H9 (cell line): ENCODE measurements around the gene CCSER2. TPM values are rescaled to one million over a fixed set of nuclear protein-coding genes. Genes with fewer than 3 reads are reported as not detected.

Source experiments
- DNase-seq: peaks from one replicate; pipeline ENCODE4 v3.0.0-alpha.2; 2017
- H2AFZ ChIP-seq: one replicate; pipeline ENCODE4 v1.6.1; 2013; ENCODE audit warnings: mild to moderate bottlenecking, low read length, control low read depth, moderate library complexity
- H2AK5ac ChIP-seq: 2 replicates; pipeline ENCODE4 v1.6.1; 2013; ENCODE audit warnings: low read length, control low read depth, mixed read lengths; ENCODE audit not compliant: insufficient read length
- H2BK120ac ChIP-seq: one replicate; pipeline ENCODE4 v1.6.1; 2013; ENCODE audit warnings: low read depth, mild to moderate bottlenecking, low read length, control low read depth, inconsistent platforms; ENCODE audit not compliant: poor library complexity, severe bottlenecking
- H2BK12ac ChIP-seq: 2 replicates; pipeline ENCODE4 v1.6.1; 2013; ENCODE audit warnings: low read length, control low read depth, mixed read lengths, low read depth; ENCODE audit not compliant: insufficient read length
- H2BK15ac ChIP-seq: 2 replicates; pipeline ENCODE4 v1.6.1; 2013; ENCODE audit warnings: low read depth, low read length, control low read depth
- H2BK20ac ChIP-seq: one replicate; pipeline ENCODE4 v1.6.1; 2013; ENCODE audit warnings: low read depth, mild to moderate bottlenecking, low read length, control low read depth, inconsistent platforms; ENCODE audit not compliant: poor library complexity, severe bottlenecking
- H2BK5ac ChIP-seq: 2 replicates; pipeline ENCODE4 v1.6.1; 2013; ENCODE audit warnings: low read length, control low read depth, mixed read lengths; ENCODE audit not compliant: insufficient read length
- H3K14ac ChIP-seq: 2 replicates; pipeline ENCODE4 v1.6.1; 2013; ENCODE audit warnings: low read length, control low read depth; ENCODE audit not compliant: insufficient read depth
- H3K18ac ChIP-seq: 2 replicates; pipeline ENCODE4 v1.6.1; 2013; ENCODE audit warnings: low read depth, mild to moderate bottlenecking, mixed read lengths, low read length, control low read depth; ENCODE audit not compliant: insufficient read length
- H3K23ac ChIP-seq: 2 replicates; pipeline ENCODE4 v1.6.1; 2013; ENCODE audit warnings: low read length, control low read depth, mixed read lengths, low read depth; ENCODE audit not compliant: insufficient read length
- H3K23me2 ChIP-seq: 2 replicates; pipeline ENCODE4 v1.6.1; 2013; ENCODE audit warnings: low read depth, mild to moderate bottlenecking, mixed read lengths, low read length, control low read depth; ENCODE audit not compliant: insufficient read length, poor library complexity, severe bottlenecking
- H3K27ac ChIP-seq: 2 replicates; pipeline ENCODE4 v1.5.1; 2013; ENCODE audit warnings: low read length, control low read depth, mixed read lengths, low read depth; ENCODE audit not compliant: insufficient read length
- H3K27me3 ChIP-seq: 2 replicates; pipeline ENCODE4 v1.6.1; 2013; ENCODE audit warnings: low read length, control low read depth, inconsistent platforms; ENCODE audit not compliant: insufficient read depth
- H3K4ac ChIP-seq: 2 replicates; pipeline ENCODE4 v1.6.1; 2013; ENCODE audit warnings: low read depth, mild to moderate bottlenecking, control low read depth, inconsistent platforms, low read length, moderate library complexity
- H3K4me1 ChIP-seq: 2 replicates; pipeline ENCODE4 v1.6.1; 2013; ENCODE audit warnings: low read length, control low read depth, inconsistent platforms; ENCODE audit not compliant: insufficient read depth
- H3K4me2 ChIP-seq: 2 replicates; pipeline ENCODE4 v1.6.1; 2013; ENCODE audit warnings: low read length, control low read depth, mixed read lengths; ENCODE audit not compliant: insufficient read length, insufficient read depth
- H3K56ac ChIP-seq: 2 replicates; pipeline ENCODE4 v1.6.1; 2013; ENCODE audit warnings: low read depth, mild to moderate bottlenecking, mixed read lengths, low read length, control low read depth; ENCODE audit not compliant: insufficient read length
- H3K79me1 ChIP-seq: 2 replicates; pipeline ENCODE4 v1.6.1; 2013; ENCODE audit warnings: low read depth, mild to moderate bottlenecking, moderate library complexity, low read length, control low read depth, inconsistent platforms; ENCODE audit not compliant: insufficient read depth, poor library complexity, severe bottlenecking
- H3K79me2 ChIP-seq: 2 replicates; pipeline ENCODE4 v1.6.1; 2013; ENCODE audit warnings: low read length, control low read depth, inconsistent platforms; ENCODE audit not compliant: insufficient read depth
- H3K9ac ChIP-seq: 2 replicates; pipeline ENCODE4 v1.6.1; 2013; ENCODE audit warnings: low read length, control low read depth, mixed read lengths; ENCODE audit not compliant: insufficient read length; ENCODE audit errors: extremely low read depth
- H3K9me3 ChIP-seq: one replicate; pipeline ENCODE4 v1.6.1; 2013; ENCODE audit warnings: low read depth, low read length, inconsistent platforms; ENCODE audit not compliant: control insufficient read depth
- H3T11ph ChIP-seq: one replicate; pipeline ENCODE4 v1.6.1; 2013; ENCODE audit warnings: mild to moderate bottlenecking, low read length, control low read depth, inconsistent platforms
- H4K20me1 ChIP-seq: one replicate; pipeline ENCODE4 v1.6.1; 2013; ENCODE audit not compliant: control insufficient read depth, insufficient read length, insufficient read depth
- H4K5ac ChIP-seq: 2 replicates; pipeline ENCODE4 v1.6.1; 2013; ENCODE audit warnings: low read depth, mild to moderate bottlenecking, mixed read lengths, low read length, control low read depth; ENCODE audit not compliant: insufficient read length
- H4K8ac ChIP-seq: replicated peaks from 2 replicates; pipeline ENCODE4 v1.6.1; 2013; ENCODE audit warnings: low read length, control low read depth, mixed read lengths, low read depth; ENCODE audit not compliant: insufficient read length
- H4K91ac ChIP-seq: 2 replicates; pipeline ENCODE4 v1.6.1; 2013; ENCODE audit warnings: low read depth, mild to moderate bottlenecking, moderate library complexity, mixed read lengths, low read length, control low read depth; ENCODE audit not compliant: insufficient read length
- H3K27ac Mint-ChIP-seq, 3 experiments: 2 replicates in 2 of 3; 3 replicates in 1 of 3; pipeline ENCODE4 v1.8.0; 2020 to 2021; ENCODE audit warnings: mixed read lengths in 3 of 3, mild to moderate bottlenecking in 1 of 3, moderate library complexity in 1 of 3
- H3K27me3 Mint-ChIP-seq: 2 replicates; pipeline ENCODE4 v1.8.0; 2021; ENCODE audit warnings: low read depth, mild to moderate bottlenecking, moderate library complexity, mixed read lengths
- H3K36me3 Mint-ChIP-seq, 3 experiments: 2 replicates in 2 of 3; 3 replicates in 1 of 3; pipeline ENCODE4 v1.8.0; 2020 to 2021; ENCODE audit warnings: low read depth in 3 of 3, mixed read lengths in 3 of 3; ENCODE audit not compliant: insufficient read depth in 1 of 3
- H3K4me1 Mint-ChIP-seq, 2 experiments: 2 replicates each; pipeline ENCODE4 v1.8.0; 2020; ENCODE audit warnings: mixed read lengths in 2 of 2
- H3K4me3 Mint-ChIP-seq, 2 experiments: 2 replicates in 1 of 2; 3 replicates in 1 of 2; pipeline ENCODE4 v1.8.0; 2020 to 2021; ENCODE audit warnings: mild to moderate bottlenecking in 2 of 2, mixed read lengths in 2 of 2, moderate library complexity in 1 of 2
- H3K9me3 Mint-ChIP-seq, 2 experiments: 2 replicates in 1 of 2; 3 replicates in 1 of 2; pipeline ENCODE4 v1.8.0; 2020; ENCODE audit warnings: mild to moderate bottlenecking in 2 of 2, mixed read lengths in 2 of 2, moderate library complexity in 1 of 2
- CTCF ChIP-seq: fragments of 200-600 bp; sonication (generic); conservative IDR thresholded peaks from 3 replicates; pipeline ENCODE4 v1.8.0; 2021; ENCODE audit warnings: antibody characterized with exemption, mild to moderate bottlenecking
- WGBS: extraction: QIAGEN DNeasy Blood & Tissue Kit; methylation state at CpG from one replicate; pipeline ENCODE4 v1.1.7; 2013; ENCODE audit warnings: missing lambda C conversion rate, low lambda C conversion rate, mixed read lengths; ENCODE audit not compliant: insufficient read length; ENCODE audit errors: extremely low coverage; 5-methylcytosine and 5-hydroxymethylcytosine counted together
- total RNA-seq: library from RNA; stranded (reverse); gene quantifications from 2 replicates; pipeline ENCODE4 v1.2.1, GENCODE V29; 2021

CCSER2 gene
- total RNA-seq, 1 experiment from 2014 or later = 22.2 TPM

- Histone ChIP-seq H2BK120ac (no peak overlapping the region), H3K18ac (no peak overlapping the region), H4K5ac (no peak overlapping the region), H3K79me2 (no peaks in the 10 kb centered on the region), H3K9ac (no peak overlapping the region), H2BK15ac (no peak overlapping the region), H3K14ac (no peak overlapping the region), H2BK12ac (no peak overlapping the region), H4K8ac (no peak overlapping the region), H4K20me1 (no peaks in the 10 kb centered on the region), H4K91ac (no peak overlapping the region), H3K56ac (no peak overlapping the region), H3K23me2 (no peaks in the 10 kb centered on the region), H2BK20ac (no peak overlapping the region), H2BK5ac (no peak overlapping the region), H2AK5ac (no peak overlapping the region), H3K4me1 (peaks cover 2% of the 10 kb centered on the region; the same call in 1 of the 2 replicates), H3K23ac (no peak overlapping the region), H2AFZ (no peak overlapping the region), H3K4ac (no peak overlapping the region), H3K9me3 (no peaks in the 10 kb centered on the region), H3T11ph (no peak overlapping the region), H3K4me2 (no peak overlapping the region), H3K27me3 (no peaks in the 10 kb centered on the region), H3K27ac (no peak overlapping the region), H3K79me1 (no peaks in the 10 kb centered on the region)
- no peak overlapping the region for H3K4me3 Mint-ChIP-seq
- no CpG with 5 or more reads among the region's 5 CpGs for WGBS
- no peak overlapping the region for H3K27ac Mint-ChIP-seq
- no peak for DNase-seq
- H3K9me3 Mint-ChIP-seq = peaks cover 0 to 5% of the 10 kb centered on the region in 2 experiments; a peak in 3 of 5 replicates
- peaks cover 23 to 28% of the 10 kb centered on the region in 2 experiments for H3K4me1 Mint-ChIP-seq
- TF ChIP-seq CTCF = no peak
- no peaks in the 10 kb centered on the region for H3K27me3 Mint-ChIP-seq
- H3K36me3 Mint-ChIP-seq = peaks cover 0 to 17% (median 3%) of the 10 kb centered on the region in 3 experiments; a peak in 5 of 7 replicates
These were observed 235.0 kb downstream of the CCSER2 start for GRCh38 chr10:84563355-84563754.
